ENCODE measurements around the gene DNAH12.

GRCh38 chr3:57409471-57409870 lies 134.7 kb downstream of the DNAH12 start:
- no peak for TF ChIP-seq EZH2 (IDR thresholded peaks at IDR 0.05; ENCODE audit: insufficient read depth, poor library complexity, severe bottlenecking)
- TF ChIP-seq EZH2phosphoT487 (IDR thresholded peaks at IDR 0.05; ENCODE audit: insufficient read depth, low read depth): no peak
